Measurements from ENCODE around the gene TFF1.

DNA sequence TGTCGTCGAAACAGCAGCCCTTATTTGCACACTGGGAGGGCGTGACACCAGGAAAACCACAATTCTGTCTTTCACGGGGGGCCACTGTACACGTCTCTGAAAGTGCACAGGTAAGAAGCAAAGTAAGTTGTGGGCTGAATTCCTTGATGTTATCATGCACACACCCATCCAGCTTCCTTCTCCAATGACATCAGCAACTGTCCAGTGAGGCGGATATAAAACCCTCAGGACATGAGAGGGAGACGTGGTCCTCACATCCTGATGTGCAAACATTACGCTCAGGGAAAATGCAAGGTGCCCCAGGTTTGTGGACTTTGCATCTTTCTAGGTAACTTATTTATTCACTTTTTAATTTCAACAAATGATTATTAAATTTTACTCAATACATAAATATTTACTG lies 3.0 kb downstream of the TFF1 start:
- TF ChIP-seq CTCF (IDR thresholded peaks at IDR 0.05) (no peak), ZFX (IDR thresholded peaks at IDR 0.05; ENCODE audit: borderline replicate concordance) (no peak)

Data from 22Rv1 (cell line).